Naive thymus-derived CD8-positive, alpha-beta T cell (primary cell): ENCODE results near the gene TMEM161A. TPM values are rescaled to one million over a fixed set of nuclear protein-coding genes. Genes with fewer than 3 reads are reported as not detected.

ENCODE experiments used
- ATAC-seq, 2 donors: fragments of 150-1000 bp; cut with Tn5 transposase in 1 of 2; sonication (Bioruptor Pico), chemical (Tn5 transposase) in 1 of 2; 1 replicate in 1 of 2; 2 replicates in 1 of 2; pipeline ENCODE4 v1.10.0; 2021; ENCODE audit warnings: mild to moderate bottlenecking in 2 of 2, moderate library complexity in 2 of 2
- POLR2A ChIA-PET: fragments of 350-600 bp; sonication (Branson Sonifier 250); formaldehyde crosslinking; loops from one replicate; lab custom pipeline; 2021; ENCODE audit warnings: antibody characterized with exemption; lab: Charles Lee
- DNase-seq, 10 donors: peaks; one replicate each; pipeline versions ENCODE4 v3.0.0 to v3.0.0-alpha.2; 2020 to 2022
- H3K27ac Mint-ChIP-seq, 10 donors: one replicate each; pipeline ENCODE4 v1.8.0; 2020 to 2022; ENCODE audit warnings: mild to moderate bottlenecking in 10 of 10, mixed read lengths in 10 of 10, moderate library complexity in 4 of 10, inconsistent platforms in 1 of 10
- H3K27me3 Mint-ChIP-seq, 5 donors: one replicate each; pipeline ENCODE4 v1.8.0; 2021 to 2022; ENCODE audit warnings: mixed read lengths in 5 of 5
- H3K36me3 Mint-ChIP-seq, 3 donors: one replicate each; pipeline ENCODE4 v1.8.0; 2020 to 2022; ENCODE audit warnings: mixed read lengths in 3 of 3, mild to moderate bottlenecking in 2 of 3, inconsistent platforms in 1 of 3
- H3K4me1 Mint-ChIP-seq, 4 donors: one replicate each; pipeline ENCODE4 v1.8.0; 2021 to 2022; ENCODE audit warnings: mixed read lengths in 4 of 4
- H3K4me3 Mint-ChIP-seq, 10 donors: one replicate each; pipeline ENCODE4 v1.8.0; 2020 to 2022; ENCODE audit warnings: mild to moderate bottlenecking in 10 of 10, mixed read lengths in 10 of 10, moderate library complexity in 6 of 10, inconsistent platforms in 1 of 10
- H3K9me3 Mint-ChIP-seq, 9 donors: one replicate each; pipeline ENCODE4 v1.8.0; 2020 to 2022; ENCODE audit warnings: mixed read lengths in 9 of 9, mild to moderate bottlenecking in 3 of 9, inconsistent platforms in 1 of 9, moderate library complexity in 1 of 9
- polyA plus RNA-seq, 3 donors: library from polyadenylated mRNA; unstranded; fragments of 300-500 nt; fragmentation: Illumina TruSeq; gene quantifications; one replicate each; pipeline ENCODE4 v1.2.3, GENCODE V29; 2021
- total RNA-seq, 8 experiments: library from RNA in 2 of 8; stranded (reverse) in 2 of 8; gene quantifications; one replicate each; pipeline ENCODE4 v1.2.3 and lab custom pipeline; 2021 to 2026

Gene TMEM161A
- total and polyA plus RNA-seq, 5 experiments from 2014 or later: 20.1 to 31.3 (median 21.8) TPM

GRCh38 chr19:19078801-19079200, 59.5 kb downstream of the TMEM161A start:
- Mint-ChIP-seq H3K27me3 (no peaks in the 10 kb centered on the region), H3K4me1 (peaks cover 21 to 38% (median 33%) of the 10 kb centered on the region in 4 donors)

GRCh38 chr19:19077103-19077502, 61.2 kb downstream of the TMEM161A start:
- no peaks in the 10 kb centered on the region for H3K27me3 Mint-ChIP-seq
- ATAC-seq: no peak
- POLR2A ChIA-PET: no interaction called here
- H3K4me3 Mint-ChIP-seq: no peak overlapping the region
- H3K4me1 Mint-ChIP-seq: peaks cover 22 to 49% (median 40%) of the 10 kb centered on the region in 4 donors
- H3K36me3 Mint-ChIP-seq: peaks cover 0 to 38% (median 3%) of the 10 kb centered on the region in 3 donors
- H3K27ac Mint-ChIP-seq: peak overlapping the region in 2 of 10 donors; percentile 34 to 63
- DNase-seq: no peak
- no peaks in the 10 kb centered on the region for H3K9me3 Mint-ChIP-seq

More at GRCh38 chr19:19078801-19079200, 59.5 kb downstream of the TMEM161A start:
- POLR2A ChIA-PET: interaction anchor here (0.6 kb wide), 1 partner anchor 562 kb away, joined by 5 read pairs; no protein-coding TSS in a partner anchor
- DNase-seq: no peak
- Mint-ChIP-seq H3K36me3 (peaks cover 0 to 33% (median 0%) of the 10 kb centered on the region in 3 donors), H3K27ac (peak overlapping the region in 1 of 10 donors; percentile 15), H3K4me3 (no peak overlapping the region), H3K9me3 (no peaks in the 10 kb centered on the region)
- no peak for ATAC-seq

- peaks cover 0 to 40% (median 3%) of the 10 kb centered on the region in 3 donors for H3K36me3 Mint-ChIP-seq
- H3K9me3 Mint-ChIP-seq: no peaks in the 10 kb centered on the region
- DNase-seq (no peak), ATAC-seq (no peak)
- H3K4me3 Mint-ChIP-seq: no peak overlapping the region
- POLR2A ChIA-PET: no interaction called here
- H3K27me3 Mint-ChIP-seq: no peaks in the 10 kb centered on the region
- H3K27ac Mint-ChIP-seq: peak overlapping the region in 1 of 10 donors; percentile 52
- H3K4me1 Mint-ChIP-seq: peaks cover 24 to 52% (median 39%) of the 10 kb centered on the region in 4 donors
These were observed 61.8 kb downstream of the TMEM161A start for GRCh38 chr19:19076476-19076875.

- DNase-seq (no peak), ATAC-seq (no peak)
- H3K9me3 Mint-ChIP-seq: no peaks in the 10 kb centered on the region
- peaks cover 25 to 57% (median 41%) of the 10 kb centered on the region in 4 donors for H3K4me1 Mint-ChIP-seq
- H3K27ac Mint-ChIP-seq: no peak overlapping the region
- POLR2A ChIA-PET: interaction anchor here (0.7 kb wide), 1 partner anchor 10 kb away, joined by 3 read pairs; no protein-coding TSS in a partner anchor
- H3K36me3 Mint-ChIP-seq: peaks cover 0 to 46% (median 6%) of the 10 kb centered on the region in 3 donors
- H3K4me3 Mint-ChIP-seq: no peak overlapping the region
- H3K27me3 Mint-ChIP-seq: no peaks in the 10 kb centered on the region
These were observed 63.2 kb downstream of the TMEM161A start for GRCh38 chr19:19075126-19075525.

GRCh38 chr19:19074196-19074882, 63.9 kb downstream of the TMEM161A start:
- Mint-ChIP-seq H3K4me3 (no peak overlapping the region), H3K4me1 (peaks cover 24 to 55% (median 42%) of the 10 kb centered on the region in 4 donors), H3K27me3 (no peaks in the 10 kb centered on the region), H3K36me3 (peaks cover 0 to 49% (median 6%) of the 10 kb centered on the region in 3 donors), H3K9me3 (no peaks in the 10 kb centered on the region), H3K27ac (peak overlapping the region in 1 of 10 donors; percentile 29)
- ATAC-seq (no peak), DNase-seq (no peak)
- POLR2A ChIA-PET: interaction anchor here (0.7 kb wide), 1 partner anchor 9 kb away, joined by 3 read pairs; no protein-coding TSS in a partner anchor

- no peak overlapping the region for H3K27ac Mint-ChIP-seq
- H3K27me3 Mint-ChIP-seq: no peaks in the 10 kb centered on the region
- ATAC-seq: no peak
- POLR2A ChIA-PET: no interaction called here
- no peaks in the 10 kb centered on the region for H3K9me3 Mint-ChIP-seq
- DNase-seq: no peak
- H3K4me3 Mint-ChIP-seq: no peak overlapping the region
- peaks cover 17 to 56% (median 40%) of the 10 kb centered on the region in 4 donors for H3K4me1 Mint-ChIP-seq
- peaks cover 0 to 43% (median 6%) of the 10 kb centered on the region in 3 donors for H3K36me3 Mint-ChIP-seq
These were observed 66.4 kb downstream of the TMEM161A start for GRCh38 chr19:19071897-19072296.

Other genes starting within 250 kb of the TMEM161A start
- gene CERS1, start 242.3 kb downstream of the TMEM161A start, total RNA-seq: not detected
- gene CERS1, start 242.3 kb downstream of the TMEM161A start, polyA plus RNA-seq: not detected
- 100 to 1,000 TPM; 145 to 149 TPM for gene COPE, start 219.1 kb downstream of the TMEM161A start, total RNA-seq
- gene COPE, start 219.1 kb downstream of the TMEM161A start, polyA plus RNA-seq: 100 to 1,000 TPM; 224 to 259 (median 235) TPM
- 10 to 100 TPM; 39.4 to 46.4 TPM for gene DDX49, start 218.8 kb downstream of the TMEM161A start, total RNA-seq
- 10 to 100 TPM; 21.7 to 37.5 (median 24.7) TPM for gene DDX49, start 218.8 kb downstream of the TMEM161A start, polyA plus RNA-seq
- gene HOMER3, start 197.3 kb downstream of the TMEM161A start, total RNA-seq: under 1 TPM in 1 of 2 experiments, not detected in 1; 0.55 TPM
- gene HOMER3, start 197.3 kb downstream of the TMEM161A start, polyA plus RNA-seq: not detected
- gene SUGP2, start 105.0 kb downstream of the TMEM161A start, total RNA-seq: 100 to 1,000 TPM; 128 to 136 TPM
- gene SUGP2, start 105.0 kb downstream of the TMEM161A start, polyA plus RNA-seq: 1 to 10 TPM; 7.4 to 8.2 (median 7.5) TPM
- 10 to 100 TPM; 18.1 to 18.4 TPM for gene ARMC6, start 104.9 kb downstream of the TMEM161A start, total RNA-seq
- 10 to 100 TPM; 29.5 to 42.4 (median 38.2) TPM for gene ARMC6, start 104.9 kb downstream of the TMEM161A start, polyA plus RNA-seq
- gene SLC25A42, start 74.5 kb downstream of the TMEM161A start, total RNA-seq: 10 to 100 TPM; 32.0 to 33.6 TPM
- gene SLC25A42, start 74.5 kb downstream of the TMEM161A start, polyA plus RNA-seq: 10 to 100 TPM in 1 of 3 donors, 1 to 10 TPM in 2; 6.2 to 14.5 (median 8.4) TPM
- 1 to 10 TPM; 3.6 to 3.9 TPM for gene MEF2B, start 31.8 kb upstream of the TMEM161A start, total RNA-seq
- under 1 TPM in 1 of 3 donors, not detected in 2; 0.14 TPM for gene MEF2B, start 31.8 kb upstream of the TMEM161A start, polyA plus RNA-seq
- gene BORCS8, start 53.7 kb upstream of the TMEM161A start, total RNA-seq: 10 to 100 TPM; 33.5 to 34.2 TPM
- 10 to 100 TPM; 18.2 to 23.6 (median 18.2) TPM for gene BORCS8, start 53.7 kb upstream of the TMEM161A start, polyA plus RNA-seq
- 10 to 100 TPM; 72.9 to 81.5 TPM for gene RFXANK, start 53.8 kb upstream of the TMEM161A start, total RNA-seq
- gene RFXANK, start 53.8 kb upstream of the TMEM161A start, polyA plus RNA-seq: 100 to 1,000 TPM in 1 of 3 donors, 10 to 100 TPM in 2; 79.3 to 101 (median 86.9) TPM
- gene NR2C2AP, start 64.9 kb upstream of the TMEM161A start, total RNA-seq: 10 to 100 TPM; 26.0 to 31.8 TPM
- 10 to 100 TPM; 23.7 to 37.8 (median 31.9) TPM for gene NR2C2AP, start 64.9 kb upstream of the TMEM161A start, polyA plus RNA-seq
- gene NCAN, start 73.5 kb upstream of the TMEM161A start, total RNA-seq: not detected
- not detected for gene NCAN, start 73.5 kb upstream of the TMEM161A start, polyA plus RNA-seq
- gene TM6SF2, start 134.8 kb upstream of the TMEM161A start, total RNA-seq: not detected
- not detected for gene TM6SF2, start 134.8 kb upstream of the TMEM161A start, polyA plus RNA-seq
- gene SUGP1, start 182.0 kb upstream of the TMEM161A start, total RNA-seq: 10 to 100 TPM; 97.0 to 97.9 TPM
- gene SUGP1, start 182.0 kb upstream of the TMEM161A start, polyA plus RNA-seq: 10 to 100 TPM; 24.7 to 42.2 (median 30.2) TPM
- 100 to 1,000 TPM; 162 to 172 TPM for gene MAU2, start 182.4 kb upstream of the TMEM161A start, total RNA-seq
- gene MAU2, start 182.4 kb upstream of the TMEM161A start, polyA plus RNA-seq: 10 to 100 TPM; 20.3 to 24.3 (median 20.6) TPM